ENCODE measurements around the gene LILRB3.

DNA sequence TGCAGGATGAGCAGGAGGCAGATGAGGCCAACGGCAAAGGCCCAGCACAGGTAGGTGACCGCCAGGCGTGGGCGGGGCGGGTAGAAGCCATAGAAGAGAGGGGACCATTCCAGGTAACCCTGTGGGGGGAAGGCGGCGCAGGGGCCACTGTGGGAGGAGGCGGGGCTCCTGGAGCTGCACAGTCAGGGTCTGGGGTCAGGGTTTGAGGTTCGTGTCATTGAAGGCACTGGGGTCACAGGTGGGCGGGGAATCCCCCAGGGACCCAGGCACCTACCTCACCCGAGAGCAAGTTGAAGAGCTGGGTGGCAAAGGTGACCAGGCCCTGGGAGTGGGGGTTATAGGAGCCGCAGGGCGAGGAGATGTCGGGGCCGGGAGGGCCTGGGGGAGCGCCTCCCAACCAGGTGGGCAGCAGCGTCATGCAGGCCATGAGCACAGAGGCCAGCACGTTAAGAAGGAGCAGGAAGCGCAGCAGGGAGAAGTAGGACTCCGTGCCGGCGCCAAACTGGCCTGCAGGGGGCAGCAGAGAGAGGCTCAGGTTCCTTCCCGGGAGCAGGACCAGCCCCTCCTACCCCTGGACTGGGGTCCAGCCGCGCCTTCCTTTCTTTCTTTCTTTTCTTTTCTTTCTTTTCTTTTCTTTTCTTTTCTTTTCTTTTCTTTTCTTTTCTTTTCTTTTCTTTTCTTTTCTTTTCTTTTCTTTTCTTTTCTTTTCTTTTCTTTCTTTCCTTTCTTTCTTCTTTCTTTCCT lies 54.5 kb downstream of the LILRB3 start:
- TF ChIP-seq POLR2A (IDR thresholded peaks at IDR 0.05; ENCODE audit: low read length) (no peak), GATA1 (IDR thresholded peaks at IDR 0.05; ENCODE audit: low read depth, low read length) (no peak)
